Ureter (tissue), 1 donor: ENCODE measurements around the gene TNFAIP8. TPM values are rescaled to one million over a fixed set of nuclear protein-coding genes. Genes with fewer than 3 reads are reported as not detected.
A peak's percentile ranks its signal among the peaks of the same experiment; 100 is the strongest.

Experiments
- DNase-seq: peaks from one replicate; pipeline ENCODE4 v3.0.0-alpha.2; 2020; ENCODE audit warnings: low spot score
- total RNA-seq: library from RNA; stranded (reverse); gene quantifications from one replicate; pipeline ENCODE4 v1.2.4, GENCODE V29; 2023
- donor health status: DM: yes; HTN: yes; CAD: no.

Gene TNFAIP8
- 25.3 TPM for total RNA-seq

- peak; percentile 77 for DNase-seq
These were observed at the start of gene TNFAIP8 for GRCh38 chr5:119355685-119356611. TNFAIP8 (plus strand) TSS chr5:119356019; CDS start chr5:119356091, 72 bp downstream.

- DNase-seq = no peak
These were observed 48.6 kb upstream of the TNFAIP8 start for GRCh38 chr5:119307170-119307569.

- DNase-seq = no peak
These were observed 46.5 kb upstream of the TNFAIP8 start for GRCh38 chr5:119309326-119309725.

- DNase-seq = no peak
These were observed 44.1 kb upstream of the TNFAIP8 start for GRCh38 chr5:119311688-119312087.

GRCh38 chr5:119312403-119312802, 43.4 kb upstream of the TNFAIP8 start:
- DNase-seq = no peak

- no peak for DNase-seq
These were observed 42.6 kb upstream of the TNFAIP8 start for GRCh38 chr5:119313197-119313596.

- DNase-seq = no peak
These were observed 41.9 kb upstream of the TNFAIP8 start for GRCh38 chr5:119313658-119314605.

- DNase-seq = no peak
These were observed 40.3 kb upstream of the TNFAIP8 start for GRCh38 chr5:119315516-119315949.

- DNase-seq = no peak
These were observed 39.7 kb upstream of the TNFAIP8 start for GRCh38 chr5:119316086-119316485.

- no peak for DNase-seq
These were observed 38.9 kb upstream of the TNFAIP8 start for GRCh38 chr5:119316906-119317305.

- no peak for DNase-seq
These were observed 37.4 kb upstream of the TNFAIP8 start for GRCh38 chr5:119318256-119318894.

GRCh38 chr5:119319401-119319800, 36.4 kb upstream of the TNFAIP8 start:
- DNase-seq = no peak

GRCh38 chr5:119319890-119320289, 35.9 kb upstream of the TNFAIP8 start:
- DNase-seq = no peak

- no peak for DNase-seq
These were observed 34.1 kb upstream of the TNFAIP8 start for GRCh38 chr5:119321569-119322311.

GRCh38 chr5:119322312-119322947, 33.4 kb upstream of the TNFAIP8 start:
- no peak for DNase-seq

- DNase-seq = no peak
These were observed 32.8 kb upstream of the TNFAIP8 start for GRCh38 chr5:119322948-119323537.

- DNase-seq = no peak
These were observed 32.2 kb upstream of the TNFAIP8 start for GRCh38 chr5:119323601-119324000.

- DNase-seq = no peak
These were observed 31.0 kb upstream of the TNFAIP8 start for GRCh38 chr5:119324842-119325241.

GRCh38 chr5:119327018-119327417, 28.8 kb upstream of the TNFAIP8 start:
- no peak for DNase-seq
